Measurements from ENCODE around the gene GRAMD1B. TPM values are rescaled to one million over a fixed set of nuclear protein-coding genes. Genes with fewer than 3 reads are reported as not detected.
A peak's percentile ranks its signal among the peaks of the same experiment; 100 is the strongest.

GRAMD1B gene
- total RNA-seq, 4 donors from 2014 or later = 27.5 to 37.2 (median 30.6) TPM

GRCh38 chr11:123484448-123484847 is 54.4 kb downstream of the GRAMD1B start:
- 74 to 82% methylated on average over 8 of the region's 8 CpGs for WGBS, 2 donors
- H3K4me3 ChIP-seq = no peak overlapping the region
- H3K27ac ChIP-seq = no peak overlapping the region
- H3K4me1 ChIP-seq = no peaks in the 10 kb centered on the region
- H3K27me3 ChIP-seq = no peaks in the 10 kb centered on the region
- H3K9me3 ChIP-seq = no peaks in the 10 kb centered on the region
- no peak for DNase-seq (ENCODE audit: low spot score in 2 of 2)
- no peak for TF ChIP-seq POLR2A (IDR thresholded peaks at IDR 0.05)
- TF ChIP-seq EP300 (IDR thresholded peaks at IDR 0.05) = no peak
- TF ChIP-seq, protein P1, sequence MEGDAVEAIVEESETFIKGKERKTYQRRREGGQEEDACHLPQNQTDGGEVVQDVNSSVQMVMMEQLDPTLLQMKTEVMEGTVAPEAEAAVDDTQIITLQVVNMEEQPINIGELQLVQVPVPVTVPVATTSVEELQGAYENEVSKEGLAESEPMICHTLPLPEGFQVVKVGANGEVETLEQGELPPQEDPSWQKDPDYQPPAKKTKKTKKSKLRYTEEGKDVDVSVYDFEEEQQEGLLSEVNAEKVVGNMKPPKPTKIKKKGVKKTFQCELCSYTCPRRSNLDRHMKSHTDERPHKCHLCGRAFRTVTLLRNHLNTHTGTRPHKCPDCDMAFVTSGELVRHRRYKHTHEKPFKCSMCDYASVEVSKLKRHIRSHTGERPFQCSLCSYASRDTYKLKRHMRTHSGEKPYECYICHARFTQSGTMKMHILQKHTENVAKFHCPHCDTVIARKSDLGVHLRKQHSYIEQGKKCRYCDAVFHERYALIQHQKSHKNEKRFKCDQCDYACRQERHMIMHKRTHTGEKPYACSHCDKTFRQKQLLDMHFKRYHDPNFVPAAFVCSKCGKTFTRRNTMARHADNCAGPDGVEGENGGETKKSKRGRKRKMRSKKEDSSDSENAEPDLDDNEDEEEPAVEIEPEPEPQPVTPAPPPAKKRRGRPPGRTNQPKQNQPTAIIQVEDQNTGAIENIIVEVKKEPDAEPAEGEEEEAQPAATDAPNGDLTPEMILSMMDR (IDR thresholded peaks at IDR 0.05) = no peak
- H3K36me3 ChIP-seq = no peaks in the 10 kb centered on the region

GRCh38 chr11:123487157-123487744 is 57.2 kb downstream of the GRAMD1B start:
- Histone ChIP-seq H3K27me3 (no peaks in the 10 kb centered on the region), H3K36me3 (no peaks in the 10 kb centered on the region), H3K9me3 (no peaks in the 10 kb centered on the region), H3K4me3 (peak overlapping the region in 2 of 4 donors; percentile 20 to 32), H3K4me1 (no peaks in the 10 kb centered on the region), H3K27ac (peak overlapping the region; percentile 25 to 85 (median 77))
- TF ChIP-seq POLR2A (IDR thresholded peaks at IDR 0.05) (peak in 1 of 2 donors; percentile 45), EP300 (IDR thresholded peaks at IDR 0.05) (peak; percentile 67 to 89)
- TF ChIP-seq, protein P1 (IDR thresholded peaks at IDR 0.05) = no peak
- 69 to 73% methylated on average over 8 of the region's 8 CpGs for WGBS, 2 donors
- no peak for DNase-seq (ENCODE audit: low spot score in 2 of 2)

DNA sequence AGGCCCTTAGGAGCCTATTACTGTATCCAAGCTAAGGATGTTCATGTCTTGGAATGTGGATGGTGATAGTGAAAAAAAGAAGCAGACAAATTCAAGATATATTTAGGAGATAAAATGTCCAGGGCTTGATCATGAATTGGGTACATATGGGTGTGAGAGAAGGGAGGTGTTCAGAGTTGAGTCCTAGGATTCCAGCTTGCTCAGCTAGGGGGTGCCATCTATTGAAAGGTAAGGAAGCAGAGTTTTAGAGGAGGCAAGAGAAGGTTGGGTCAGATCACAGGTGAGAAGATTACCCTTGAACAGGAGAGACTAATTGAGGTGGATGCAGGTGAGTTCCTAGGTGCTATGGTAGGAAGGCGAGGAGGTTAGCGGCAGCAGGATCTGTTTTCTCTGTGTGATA is 60.5 kb downstream of the GRAMD1B start:
- H3K4me1 ChIP-seq = peaks cover 0 to 9% (median 0%) of the 10 kb centered on the region in 4 donors
- no peaks in the 10 kb centered on the region for H3K27me3 ChIP-seq
- 98 to 100% methylated on average over 2 of the region's 2 CpGs for WGBS, 2 donors
- DNase-seq (ENCODE audit: low spot score in 2 of 2) = no peak
- no peaks in the 10 kb centered on the region for H3K9me3 ChIP-seq
- peak overlapping the region in 1 of 4 donors; percentile 85 for H3K27ac ChIP-seq
- H3K36me3 ChIP-seq = no peaks in the 10 kb centered on the region
- TF ChIP-seq, protein P1 (IDR thresholded peaks at IDR 0.05) = no peak
- TF ChIP-seq EP300 (IDR thresholded peaks at IDR 0.05) (no peak), POLR2A (IDR thresholded peaks at IDR 0.05) (no peak)
- H3K4me3 ChIP-seq = peak overlapping the region in 1 of 4 donors; percentile 10

- Histone ChIP-seq H3K27ac (peak overlapping the region in 3 of 4 donors; percentile 18 to 85 (median 30)), H3K4me1 (peaks cover 0 to 9% (median 0%) of the 10 kb centered on the region in 4 donors), H3K9me3 (no peaks in the 10 kb centered on the region), H3K4me3 (peak overlapping the region in 1 of 4 donors; percentile 13), H3K27me3 (no peaks in the 10 kb centered on the region), H3K36me3 (no peaks in the 10 kb centered on the region)
- 77 to 84% methylated on average over 3 of the region's 3 CpGs for WGBS, 2 donors
- TF ChIP-seq POLR2A (IDR thresholded peaks at IDR 0.05) = no peak
- TF ChIP-seq, protein P1 (IDR thresholded peaks at IDR 0.05) = no peak
- TF ChIP-seq EP300 (IDR thresholded peaks at IDR 0.05) = no peak
- no peak for DNase-seq (ENCODE audit: low spot score in 2 of 2)
Measured at GRCh38 chr11:123491241-123491640, 61.2 kb downstream of the GRAMD1B start.

GRCh38 chr11:123493349-123494063 is 63.4 kb downstream of the GRAMD1B start:
- TF ChIP-seq, protein P1 (IDR thresholded peaks at IDR 0.05) = no peak
- no peak for TF ChIP-seq POLR2A (IDR thresholded peaks at IDR 0.05)
- no peak for TF ChIP-seq EP300 (IDR thresholded peaks at IDR 0.05)
- Histone ChIP-seq H3K4me3 (no peak overlapping the region), H3K4me1 (peaks cover 0 to 9% (median 0%) of the 10 kb centered on the region in 4 donors), H3K27me3 (no peaks in the 10 kb centered on the region), H3K27ac (peak overlapping the region in 3 of 4 donors; percentile 7 to 85 (median 72)), H3K36me3 (no peaks in the 10 kb centered on the region), H3K9me3 (no peaks in the 10 kb centered on the region)
- DNase-seq (ENCODE audit: low spot score in 2 of 2) = no peak
- WGBS, 2 donors = 76 to 82% methylated on average over 5 of the region's 5 CpGs

All from tibial nerve (tissue), 4 donors.